Mammary epithelial cell (primary cell): Measurements from ENCODE around the gene KCNJ5.

Experiments
- EZH2 ChIP-seq: IDR thresholded peaks from 2 replicates; pipeline ENCODE4 v1.6.1; 2012; ENCODE audit warnings: low read length, inconsistent platforms, borderline replicate concordance
- TF ChIP-seq, protein P1 (sequence below), 2 donors: IDR thresholded peaks in 1 of 2; conservative IDR thresholded peaks in 1 of 2; 2 replicates each; pipeline ENCODE4 v1.5.1; 2011 to 2012; ENCODE audit warnings: inconsistent platforms in 2 of 2, low read length in 2 of 2, mild to moderate bottlenecking in 2 of 2, control low read depth in 1 of 2, low read depth in 1 of 2; ENCODE audit not compliant: insufficient read depth in 1 of 2; ENCODE audit errors: extremely low read depth in 1 of 2

DNA sequence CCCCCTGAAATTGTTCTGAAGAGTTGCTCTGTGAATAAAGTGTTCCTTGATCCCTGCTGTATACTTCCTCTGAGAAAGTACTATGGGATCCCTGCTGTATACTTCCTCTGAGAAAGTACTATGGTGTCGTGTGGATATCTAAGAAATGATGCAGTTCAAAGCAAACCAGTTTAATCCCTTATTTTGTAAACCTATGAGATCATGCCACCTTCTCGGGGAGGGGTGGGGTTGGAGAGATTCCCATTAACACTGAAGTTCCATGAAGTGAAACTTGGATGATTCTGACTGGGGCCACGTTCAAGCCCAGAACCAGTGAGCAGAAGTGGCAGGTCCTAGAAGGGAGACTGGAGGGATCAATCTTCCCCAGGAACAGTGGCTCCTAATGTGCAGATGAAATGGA, 64.5 kb downstream of the KCNJ5 start:
- TF ChIP-seq, protein P1, sequence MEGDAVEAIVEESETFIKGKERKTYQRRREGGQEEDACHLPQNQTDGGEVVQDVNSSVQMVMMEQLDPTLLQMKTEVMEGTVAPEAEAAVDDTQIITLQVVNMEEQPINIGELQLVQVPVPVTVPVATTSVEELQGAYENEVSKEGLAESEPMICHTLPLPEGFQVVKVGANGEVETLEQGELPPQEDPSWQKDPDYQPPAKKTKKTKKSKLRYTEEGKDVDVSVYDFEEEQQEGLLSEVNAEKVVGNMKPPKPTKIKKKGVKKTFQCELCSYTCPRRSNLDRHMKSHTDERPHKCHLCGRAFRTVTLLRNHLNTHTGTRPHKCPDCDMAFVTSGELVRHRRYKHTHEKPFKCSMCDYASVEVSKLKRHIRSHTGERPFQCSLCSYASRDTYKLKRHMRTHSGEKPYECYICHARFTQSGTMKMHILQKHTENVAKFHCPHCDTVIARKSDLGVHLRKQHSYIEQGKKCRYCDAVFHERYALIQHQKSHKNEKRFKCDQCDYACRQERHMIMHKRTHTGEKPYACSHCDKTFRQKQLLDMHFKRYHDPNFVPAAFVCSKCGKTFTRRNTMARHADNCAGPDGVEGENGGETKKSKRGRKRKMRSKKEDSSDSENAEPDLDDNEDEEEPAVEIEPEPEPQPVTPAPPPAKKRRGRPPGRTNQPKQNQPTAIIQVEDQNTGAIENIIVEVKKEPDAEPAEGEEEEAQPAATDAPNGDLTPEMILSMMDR (conservative IDR thresholded peaks at IDR 0.05 in 1 of 2, IDR thresholded peaks at IDR 0.05 in 1 of 2; ENCODE audit: extremely low read depth in 1 of 2, insufficient read depth in 1 of 2, low read depth in 1 of 2, low read length in 2 of 2): no peak
- TF ChIP-seq EZH2: no peak
